Stimulated activated CD8-positive, alpha-beta memory T cell treated with anti-CD3 and anti-CD28 coated beads, Interleukin-12 subunit alpha, Interleukin-12 subunit beta, amount 100 ng/mL, for 1 hour (primary cell): ENCODE data around the gene PRMT7.

ENCODE experiments used
- DNase-seq: peaks from one replicate; pipeline ENCODE4 v3.0.0-alpha.2; 2020; ENCODE audit warnings: low read depth

The PRMT7 gene

DNA sequence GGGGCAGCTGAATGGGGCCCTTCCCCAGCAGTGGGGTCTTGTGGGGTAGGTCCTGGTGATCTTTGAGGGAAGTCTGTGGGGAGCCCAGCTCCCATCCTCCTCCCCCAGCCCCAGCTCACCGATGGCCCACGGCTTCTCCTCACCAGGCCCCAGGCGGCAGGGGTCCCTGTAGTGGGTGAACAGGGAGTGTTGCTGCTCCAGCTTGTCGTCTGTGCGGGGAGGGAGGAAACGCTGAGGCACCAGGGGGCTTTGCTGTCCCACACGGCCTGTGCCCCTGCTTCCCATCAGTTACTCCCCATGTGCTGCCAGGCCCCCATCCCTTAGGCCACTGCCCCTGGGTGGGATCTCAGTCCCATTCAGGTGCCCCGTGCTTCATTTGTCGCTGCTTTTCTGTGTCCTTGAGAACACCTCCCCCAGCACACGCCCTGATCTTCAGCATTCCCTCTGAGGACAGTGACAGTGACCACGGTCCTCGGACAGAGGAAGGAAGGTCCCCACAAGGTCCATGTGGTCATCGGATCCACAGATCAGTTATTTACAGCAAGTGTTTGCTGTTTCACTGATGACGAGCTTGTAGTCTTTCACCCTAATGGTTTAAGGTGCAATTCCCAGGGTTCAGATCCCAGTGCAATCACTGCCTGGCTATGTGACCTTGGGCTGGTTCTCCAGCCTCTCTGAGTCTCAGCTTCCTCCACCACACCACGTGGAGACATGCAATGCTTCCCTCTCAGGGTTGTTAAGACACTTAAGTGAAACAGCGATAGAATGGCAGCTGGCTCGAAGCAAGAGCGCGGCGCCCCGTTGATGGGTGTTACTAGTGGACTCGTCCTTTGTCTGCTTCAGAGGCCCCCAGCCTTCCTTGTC lies 53.1 kb downstream of the PRMT7 start:
- no peak for DNase-seq

- DNase-seq = no peak
These were observed 53.8 kb downstream of the PRMT7 start for GRCh38 chr16:68364561-68364998.

GRCh38 chr16:68365167-68365817 lies 54.5 kb downstream of the PRMT7 start:
- no peak for DNase-seq

DNA sequence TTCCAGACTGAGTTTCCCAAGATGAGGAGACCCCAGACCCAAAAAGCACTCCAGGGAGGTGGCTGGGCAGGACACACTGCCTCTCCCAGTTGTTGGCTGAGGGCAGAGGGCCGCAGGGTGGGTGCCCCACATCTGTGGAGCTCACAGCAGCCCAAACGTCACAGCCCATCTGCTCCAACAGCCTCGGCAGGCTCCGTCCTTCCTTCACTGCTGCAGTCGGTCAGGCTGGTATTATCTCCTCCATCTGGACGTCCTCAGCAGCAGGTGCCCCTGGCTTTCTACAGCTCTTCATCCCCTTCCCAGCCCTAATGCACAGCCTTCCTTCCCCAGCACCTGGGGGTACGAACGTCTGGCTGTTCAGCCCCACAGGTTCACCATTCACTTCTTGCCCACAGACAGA lies 55.2 kb downstream of the PRMT7 start:
- no peak for DNase-seq

- DNase-seq = no peak
These were observed 56.2 kb downstream of the PRMT7 start for GRCh38 chr16:68367030-68367429.

GRCh38 chr16:68367440-68367839 lies 56.6 kb downstream of the PRMT7 start:
- no peak for DNase-seq

- no peak for DNase-seq
These were observed 57.1 kb downstream of the PRMT7 start for GRCh38 chr16:68367891-68368290.

GRCh38 chr16:68368301-68368888 lies 57.6 kb downstream of the PRMT7 start:
- no peak for DNase-seq

DNA sequence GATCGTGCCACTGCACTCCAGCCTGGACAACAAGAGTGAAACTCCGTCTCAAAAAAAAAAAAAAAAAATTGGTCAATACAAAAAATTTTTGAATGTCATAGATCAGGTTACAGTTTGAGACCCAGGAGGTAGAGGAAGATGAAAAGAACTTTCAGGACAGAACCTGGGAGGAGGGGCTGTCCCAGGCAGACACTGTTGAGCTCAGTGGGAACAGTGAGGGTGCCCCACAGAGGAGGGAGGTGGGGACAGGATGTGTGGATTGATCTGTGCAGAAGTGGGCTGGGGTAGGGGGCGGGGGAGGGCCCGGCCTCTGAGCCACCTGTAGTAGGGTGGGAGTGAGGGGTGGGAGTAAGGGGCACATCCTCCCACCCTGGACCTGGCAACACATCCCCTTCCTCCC lies 58.3 kb downstream of the PRMT7 start:
- DNase-seq = no peak

DNA sequence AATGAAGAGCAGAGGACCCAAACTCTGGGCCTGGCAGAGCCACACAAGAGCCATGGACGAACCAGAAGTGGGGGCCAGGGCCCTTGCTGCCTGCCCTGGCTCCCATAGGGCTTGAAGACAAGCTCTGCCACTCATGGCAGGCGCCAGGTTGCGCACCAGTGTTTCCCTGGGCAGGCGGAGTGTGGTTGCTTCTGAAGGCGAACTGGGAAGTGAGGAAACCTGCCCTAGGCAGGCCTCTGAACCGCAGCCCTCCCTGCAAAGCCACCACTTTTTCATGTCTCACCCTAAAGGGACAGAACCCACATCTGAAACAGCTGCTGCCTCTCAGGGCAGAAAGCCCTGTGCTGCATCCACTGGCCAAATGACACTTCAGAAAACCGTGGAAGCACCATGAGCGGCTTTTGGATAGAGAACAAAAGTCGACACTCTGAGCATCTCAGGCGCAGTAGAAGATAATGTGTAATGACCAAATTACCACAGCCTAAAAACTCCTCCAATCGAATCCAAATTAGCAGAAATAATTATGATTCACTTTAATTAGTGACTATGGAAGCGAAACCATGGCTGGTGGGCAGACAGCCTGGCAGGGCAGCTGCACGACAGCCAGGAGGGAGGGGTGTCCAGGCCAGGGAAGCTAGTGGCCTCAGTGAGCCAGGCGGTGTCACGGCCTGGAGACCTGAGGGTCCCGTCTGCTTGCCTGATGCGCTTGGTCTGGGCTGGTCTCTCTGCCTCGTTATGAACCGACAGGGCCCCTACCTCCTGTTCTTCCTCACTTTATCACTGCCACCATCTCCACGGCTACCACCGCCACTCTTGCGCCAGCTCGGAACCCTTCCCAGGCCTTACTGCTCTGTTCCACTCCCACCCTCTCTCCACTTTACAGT lies 59.1 kb downstream of the PRMT7 start:
- DNase-seq = no peak

DNA sequence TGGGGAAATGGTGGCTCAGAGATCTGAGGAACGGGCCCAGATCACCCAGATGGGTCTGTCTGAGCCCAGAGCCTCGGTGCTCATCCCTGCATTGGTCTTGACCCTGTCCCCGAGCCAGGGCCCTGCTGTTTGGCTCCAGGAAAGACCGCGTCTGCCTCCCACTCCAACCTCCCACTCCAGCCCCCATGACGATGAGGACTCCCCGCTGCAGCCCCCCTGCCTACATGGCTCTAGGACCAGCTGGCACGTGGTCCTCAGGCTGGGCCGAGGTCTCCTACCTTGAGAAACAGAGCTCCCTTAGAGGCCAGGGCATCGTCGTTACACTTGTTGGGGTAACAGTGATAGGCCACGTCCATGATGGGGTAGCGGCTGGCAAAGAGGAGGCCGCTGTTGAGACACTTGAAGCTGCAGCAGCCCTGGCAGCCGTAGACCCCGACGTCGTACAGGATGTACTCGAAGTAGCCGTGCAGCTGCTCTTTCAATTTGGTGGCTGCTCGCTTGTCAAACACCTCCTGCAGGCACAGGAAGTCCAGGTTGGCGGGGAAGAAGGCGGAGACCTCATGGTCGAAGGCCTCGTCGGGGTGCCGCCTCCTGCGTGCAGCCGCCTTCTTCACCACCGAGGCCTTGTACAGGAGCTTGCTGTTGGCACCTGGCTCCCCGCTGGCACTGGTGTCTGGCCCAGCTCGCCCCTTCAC lies 59.9 kb downstream of the PRMT7 start:
- DNase-seq = no peak

- no peak for DNase-seq
These were observed 60.4 kb downstream of the PRMT7 start for GRCh38 chr16:68371276-68371651.

DNA sequence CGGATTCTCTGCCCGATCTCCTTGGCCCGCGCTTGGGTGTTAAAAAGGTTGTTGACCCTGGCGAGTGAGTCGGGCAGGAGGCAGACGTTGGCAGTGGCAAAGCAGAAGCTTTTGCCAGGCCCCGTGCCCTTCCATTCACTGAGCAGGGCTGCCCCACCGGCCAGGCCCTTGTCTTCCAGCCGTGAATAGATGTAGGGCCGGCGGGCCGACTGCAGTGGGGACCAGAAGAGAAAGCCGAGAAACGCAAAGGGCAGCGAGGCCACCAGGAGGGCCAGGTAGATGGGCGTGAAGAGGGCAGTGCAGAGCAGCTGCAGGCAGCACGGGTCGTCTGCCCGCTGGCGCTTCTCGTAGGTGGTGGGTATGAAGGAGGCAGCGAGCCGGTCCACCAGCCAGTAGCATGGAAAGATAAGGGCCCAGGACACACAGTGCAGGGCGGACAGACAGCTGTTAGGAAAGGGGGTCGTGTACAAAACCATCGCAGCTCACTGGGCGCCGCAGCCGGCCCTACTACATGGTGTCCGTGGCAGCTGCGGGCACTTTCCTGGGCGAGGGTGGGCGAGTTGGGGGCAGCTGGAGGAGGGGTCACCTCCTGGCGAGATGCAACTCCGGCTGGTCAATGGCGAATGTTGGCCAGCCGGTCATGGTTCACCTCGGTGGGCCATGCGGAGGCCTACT lies 61.0 kb downstream of the PRMT7 start:
- no peak for DNase-seq

GRCh38 chr16:68372381-68372720 lies 61.5 kb downstream of the PRMT7 start:
- DNase-seq = no peak

DNA sequence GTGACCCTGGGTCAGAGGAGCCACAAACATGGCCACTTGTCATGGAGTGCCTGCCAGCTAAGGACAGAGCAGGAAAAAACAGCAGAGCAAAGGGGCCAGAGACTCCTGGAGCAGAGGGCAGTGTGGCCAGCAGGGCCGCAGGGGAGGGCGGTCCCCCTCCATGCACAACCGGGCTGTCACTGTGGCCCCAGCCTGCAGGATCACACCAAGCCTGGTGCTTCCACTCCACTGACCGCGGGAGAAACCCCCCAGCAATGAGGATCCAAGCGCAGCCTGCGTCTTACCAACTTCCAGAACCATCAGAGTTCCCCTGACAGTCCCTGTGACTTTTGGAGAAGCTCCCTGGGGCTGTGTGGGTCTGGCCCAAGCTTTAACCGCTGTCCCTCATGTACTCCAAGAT lies 62.0 kb downstream of the PRMT7 start:
- no peak for DNase-seq

DNA sequence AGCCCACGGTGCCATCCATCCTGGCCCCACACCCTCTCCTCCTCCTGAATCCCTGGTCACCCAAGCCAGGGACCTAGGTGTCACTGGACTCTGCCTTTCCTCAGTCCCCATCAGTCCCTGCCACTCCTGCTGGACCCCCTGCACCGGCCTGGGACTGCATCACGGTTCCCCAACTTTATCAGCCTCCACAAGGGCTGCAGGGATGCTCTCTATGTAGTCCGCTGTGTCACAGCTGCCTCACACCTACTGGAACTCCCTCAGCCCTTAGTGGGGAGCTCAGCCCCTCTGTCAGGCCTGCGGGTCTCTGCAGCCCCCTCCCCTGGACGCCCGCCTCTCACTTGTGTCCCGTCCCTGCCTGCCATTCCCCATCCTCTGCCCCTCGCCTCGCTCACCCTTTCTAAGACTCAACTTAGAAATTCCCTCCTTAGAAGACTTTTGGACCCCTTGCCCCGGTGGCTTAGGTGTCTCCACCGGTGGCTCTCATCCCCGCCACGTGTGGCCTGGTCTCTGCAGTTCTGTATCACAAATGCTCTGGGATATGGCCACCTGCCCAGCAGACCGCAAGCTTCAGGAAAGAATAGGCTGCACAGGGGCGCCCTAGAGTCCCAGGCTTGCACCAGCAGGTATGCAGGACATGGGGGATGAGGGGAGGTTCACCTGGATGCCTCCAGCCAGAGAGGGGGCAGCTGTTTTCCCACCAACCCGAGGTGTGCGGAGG lies 62.9 kb downstream of the PRMT7 start:
- DNase-seq = no peak

- DNase-seq = no peak
These were observed 63.5 kb downstream of the PRMT7 start for GRCh38 chr16:68374246-68374805.

DNA sequence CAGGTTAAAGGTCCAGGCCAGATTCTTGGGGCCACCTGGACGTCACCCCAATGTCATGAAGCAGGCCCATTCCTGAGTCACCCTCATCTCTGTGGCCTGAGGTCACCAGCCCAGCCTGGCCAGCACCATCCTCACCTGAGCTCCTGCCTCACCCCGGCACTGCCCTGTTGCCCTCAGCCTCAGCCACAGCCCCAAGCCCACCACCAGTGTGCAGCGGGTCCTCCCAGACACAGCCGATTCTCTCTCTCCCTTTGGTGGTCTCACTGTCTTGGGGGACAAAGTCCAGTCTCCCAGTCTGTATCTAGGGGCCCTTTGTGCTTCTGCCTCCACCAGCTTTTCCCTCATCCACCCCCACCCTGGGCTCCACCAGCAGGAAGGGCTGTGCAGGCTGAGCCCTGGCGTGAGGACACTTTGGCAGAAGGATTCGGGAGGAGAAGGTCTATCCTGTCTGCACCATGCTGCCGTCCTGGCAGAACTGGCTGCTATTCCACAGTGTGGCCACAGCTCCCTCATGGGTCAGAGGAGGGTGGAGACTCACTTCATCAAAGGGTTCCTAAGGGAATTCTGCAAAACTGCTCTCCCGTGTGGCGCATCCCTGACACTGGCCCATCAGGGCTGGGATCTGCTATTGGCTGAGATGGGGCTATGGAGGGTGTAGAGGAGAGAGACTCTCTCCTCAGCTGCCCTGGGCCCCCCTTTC lies 64.3 kb downstream of the PRMT7 start:
- DNase-seq = no peak

- DNase-seq = no peak
These were observed 65.2 kb downstream of the PRMT7 start for GRCh38 chr16:68375801-68376536.
